ENCODE results near the gene EIF2AK3. TPM values are rescaled to one million over a fixed set of nuclear protein-coding genes. Genes with fewer than 3 reads are reported as not detected.
"Not testable (repeated sequence)": the region's sequence is repeated elsewhere in the genome, so short reads cannot be mapped to it uniquely, and the experiment has no call there.

EIF2AK3 gene
- total and polyA plus RNA-seq, 2 of the 13 experiments (the other 11 are each of a cell fraction or from before 2014, with no cell fraction given): 10.3 to 30.6 TPM

DNA sequence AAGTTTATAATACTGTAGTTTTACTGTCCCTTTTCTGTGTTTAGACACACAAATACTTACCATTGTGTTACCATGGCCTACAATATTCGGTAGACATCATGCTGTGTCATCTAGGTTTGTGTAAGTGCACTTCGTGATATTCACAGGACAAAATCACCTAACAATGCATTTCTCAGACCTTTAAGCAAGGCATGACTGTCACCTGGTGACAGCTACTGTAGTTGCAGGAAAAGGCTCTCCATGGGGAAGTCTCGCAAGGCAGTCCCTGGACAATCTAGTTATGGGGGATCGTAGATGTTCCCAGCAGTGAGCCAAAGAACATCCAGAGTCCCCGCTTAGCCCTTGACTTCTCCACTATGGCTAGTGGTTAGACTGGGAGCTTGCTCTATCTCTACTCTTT is 73.1 kb downstream of the EIF2AK3 start (continued):
- TF ChIP-seq CTCF (CRISPR knock-in tag; IDR thresholded peaks at IDR 0.05): peak; percentile 69
- TF ChIP-seq NAIF1 (CRISPR knock-in tag; IDR thresholded peaks at IDR 0.05; ENCODE audit: borderline replicate concordance): no peak
- 0 out of 4 replicates have a peak, but pooled peaks of 1 of the 2 experiments have one; percentile 5 for TF ChIP-seq MAFK (conservative IDR thresholded peaks at IDR 0.05 in 1 of 2, IDR thresholded peaks at IDR 0.05 in 1 of 2; ENCODE audit: low read length in 2 of 2)
- TF ChIP-seq, protein P1, sequence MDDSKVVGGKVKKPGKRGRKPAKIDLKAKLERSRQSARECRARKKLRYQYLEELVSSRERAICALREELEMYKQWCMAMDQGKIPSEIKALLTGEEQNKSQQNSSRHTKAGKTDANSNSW (CRISPR knock-in tag; IDR thresholded peaks at IDR 0.05; ENCODE audit: borderline replicate concordance): no peak

- H3K4me3 ChIP-seq (replicated peaks in 1 of 3; ENCODE audit: insufficient read depth in 1 of 3, low read depth in 2 of 3, low read length in 3 of 3): no peak overlapping the region
- peak; percentile 70 for TF ChIP-seq ZNF263 (CRISPR knock-in tag; IDR thresholded peaks at IDR 0.05)
- TF ChIP-seq RBM39 (IDR thresholded peaks at IDR 0.05; ENCODE audit: low read depth, low read length, poor library complexity, severe bottlenecking): no peak
- in situ Hi-C loops (cut with HindIII; ENCODE audit: extremely low pct_ligation_motif_present, low pct_unique_long_range_greater_than_20kb): no loop called here
- no peak overlapping the region for H3K9ac ChIP-seq (ENCODE audit: insufficient read depth, low read depth, low read length)
- H3K9me3 ChIP-seq (ENCODE audit: low read length): no peaks in the 10 kb centered on the region
- BruUV-seq (replicated peaks): no TSS peak
- H2AFZ ChIP-seq (ENCODE audit: low read length): no peak overlapping the region
- FAIRE-seq: no peak
- H3K4me2 ChIP-seq (ENCODE audit: low read depth, low read length): no peak overlapping the region
- H4K20me1 ChIP-seq (ENCODE audit: insufficient read depth, low read length): no peaks in the 10 kb centered on the region
- 59% methylated on average over 35 of the region's 36 CpGs for WGBS (ENCODE audit: low lambda C conversion rate)
- intact Hi-C loops (cut with micrococcal nuclease; ENCODE audit: unreplicated experiment): no loop called here
- no peaks in the 10 kb centered on the region for H3K79me2 ChIP-seq (ENCODE audit: insufficient read depth, low read length)
- CTCF ChIA-PET (ENCODE audit: low intra/inter-chr PET ratio, low total read pairs): no interaction called here
- no peak overlapping the region for H3K27ac ChIP-seq (ENCODE audit: extremely low read length, insufficient read depth, low read length)
- H3K27me3 ChIP-seq (ENCODE audit: control insufficient read depth in 1 of 2, insufficient read depth in 2 of 2, low read length in 2 of 2): peaks cover 2 to 5% of the 10 kb centered on the region in 2 experiments; a peak in 3 of 5 replicates
- H3K4me1 ChIP-seq (ENCODE audit: insufficient read depth, low read length): no peaks in the 10 kb centered on the region
- POLR2A ChIA-PET: no interaction called here
- no peak for DNase-seq (ENCODE audit: low spot score)
- H3K36me3 ChIP-seq (replicated peaks in 1 of 2; ENCODE audit: control insufficient read depth in 1 of 2, insufficient read depth in 2 of 2, low read length in 2 of 2): no peaks in the 10 kb centered on the region
- ATAC-seq: no peak
Observed at GRCh38 chr2:88549616-88550292, 77.5 kb downstream of the EIF2AK3 start.

DNA sequence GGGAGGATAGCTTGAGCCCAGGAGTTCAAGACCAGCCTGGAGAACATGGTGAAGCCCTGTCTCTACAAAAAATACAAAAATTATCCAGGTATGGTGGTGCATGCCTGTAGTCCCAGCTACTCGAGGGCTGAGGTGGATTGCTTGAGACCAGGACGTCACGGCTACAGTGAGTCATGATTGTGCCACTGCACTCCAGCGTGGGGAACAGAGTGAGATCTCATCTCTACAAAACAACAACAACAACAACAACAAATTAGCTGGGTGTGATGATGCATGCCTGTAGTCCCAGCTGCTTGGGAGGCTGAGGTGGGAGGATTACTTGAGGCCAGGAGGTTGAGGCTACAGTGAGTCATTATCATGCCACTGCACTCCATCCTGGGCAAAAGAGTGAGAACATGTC is 81.0 kb downstream of the EIF2AK3 start:
- H3K27ac ChIP-seq (ENCODE audit: extremely low read length, insufficient read depth, low read length); H3K79me2 ChIP-seq (ENCODE audit: insufficient read depth, low read length); H3K4me3 ChIP-seq (replicated peaks in 1 of 3; ENCODE audit: insufficient read depth in 1 of 3, low read depth in 2 of 3, low read length in 3 of 3); in situ Hi-C loops (cut with HindIII; ENCODE audit: extremely low pct_ligation_motif_present, low pct_unique_long_range_greater_than_20kb); POLR2A ChIA-PET; H3K9me3 ChIP-seq (ENCODE audit: low read length); H4K20me1 ChIP-seq (ENCODE audit: insufficient read depth, low read length); intact Hi-C loops (cut with micrococcal nuclease; ENCODE audit: unreplicated experiment); DNase-seq (ENCODE audit: low spot score); BruUV-seq (replicated peaks); H3K4me2 ChIP-seq (ENCODE audit: low read depth, low read length); H2AFZ ChIP-seq (ENCODE audit: low read length); CTCF ChIA-PET (ENCODE audit: low intra/inter-chr PET ratio, low total read pairs); H3K27me3 ChIP-seq (ENCODE audit: control insufficient read depth in 1 of 2, insufficient read depth in 2 of 2, low read length in 2 of 2); ATAC-seq; H3K36me3 ChIP-seq (replicated peaks in 1 of 2; ENCODE audit: control insufficient read depth in 1 of 2, insufficient read depth in 2 of 2, low read length in 2 of 2); FAIRE-seq; H3K4me1 ChIP-seq (ENCODE audit: insufficient read depth, low read length); H3K9ac ChIP-seq (ENCODE audit: insufficient read depth, low read depth, low read length): not testable (repeated sequence)
- 56% methylated on average over 4 of the region's 4 CpGs for WGBS (ENCODE audit: low lambda C conversion rate)
